SJCRH30 (cell line): Measurements from ENCODE around the gene MAP4K4. TPM values are rescaled to one million over a fixed set of nuclear protein-coding genes. Genes with fewer than 3 reads are reported as not detected.

Experiments used
- total RNA-seq: library from RNA; depleted of rRNA; stranded (reverse); fragments of >200 nt; shearing (Covaris generic); gene quantifications from 2 replicates; pipeline ENCODE4 v1.2.3, GENCODE V29; 2014; rRNA removed

Gene MAP4K4
- total RNA-seq, 1 experiment from 2014 or later = 139 TPM

Other genes starting within 250 kb of the MAP4K4 start
- 0.06 and 0.43 TPM in 2 replicates for gene RFX8, start 222.6 kb upstream of the MAP4K4 start, total RNA-seq